CD4-positive, CD25-positive, alpha-beta regulatory T cell (primary cell): ENCODE data around the gene ABI3BP. TPM values are rescaled to one million over a fixed set of nuclear protein-coding genes. Genes with fewer than 3 reads are reported as not detected.

Source experiments
- ATAC-seq, 2 donors: fragments of 150-1000 bp; cut with Tn5 transposase; one replicate each; pipeline ENCODE4 v1.10.0; 2021; ENCODE audit warnings: low read depth in 2 of 2, moderate number of reproducible peaks in 2 of 2, moderate library complexity in 1 of 2
- DNase-seq, 3 donors: peaks; one replicate each; pipeline versions ENCODE4 v3.0.0 to v3.0.0-alpha.2; 2012 to 2022; ENCODE audit warnings: mixed read lengths in 1 of 3
- H3K27ac ChIP-seq: one replicate; pipeline ENCODE4 v1.7.0; 2013; ENCODE audit warnings: mild to moderate bottlenecking, low read length; ENCODE audit not compliant: insufficient read depth, poor library complexity, severe bottlenecking
- H3K27me3 ChIP-seq: one replicate; pipeline ENCODE4 v1.7.0; 2013; ENCODE audit warnings: low read length; ENCODE audit not compliant: control insufficient read depth, insufficient read depth
- H3K36me3 ChIP-seq: one replicate; pipeline ENCODE4 v1.7.0; 2013; ENCODE audit warnings: mild to moderate bottlenecking, low read length, moderate library complexity; ENCODE audit not compliant: control insufficient read depth, insufficient read depth
- H3K4me1 ChIP-seq: 2 replicates; pipeline ENCODE4 v1.7.0; 2013; ENCODE audit warnings: mild to moderate bottlenecking, low read length; ENCODE audit not compliant: insufficient read depth, control insufficient read depth, poor library complexity, severe bottlenecking
- H3K4me3 ChIP-seq: one replicate; pipeline ENCODE4 v1.7.0; 2013; ENCODE audit warnings: low read depth, mild to moderate bottlenecking, low read length, moderate library complexity
- H3K9me3 ChIP-seq, 2 experiments: 1 replicate in 1 of 2; 2 replicates in 1 of 2; pipeline ENCODE4 v1.7.0; 2013; ENCODE audit warnings: low read length in 2 of 2, mild to moderate bottlenecking in 1 of 2, moderate library complexity in 1 of 2; ENCODE audit not compliant: control insufficient read depth in 2 of 2
- H3K27ac Mint-ChIP-seq, 3 donors: one replicate each; pipeline ENCODE4 v1.8.0; 2020 to 2022; ENCODE audit warnings: mild to moderate bottlenecking in 3 of 3, mixed read lengths in 3 of 3, moderate library complexity in 2 of 3
- H3K27me3 Mint-ChIP-seq: one replicate; pipeline ENCODE4 v1.8.0; 2022; ENCODE audit warnings: mild to moderate bottlenecking, mixed read lengths
- H3K36me3 Mint-ChIP-seq: one replicate; pipeline ENCODE4 v1.8.0; 2020; ENCODE audit warnings: mixed read lengths
- H3K4me1 Mint-ChIP-seq, 4 donors: one replicate each; pipeline ENCODE4 v1.8.0; 2020 to 2022; ENCODE audit warnings: mixed read lengths in 4 of 4, mild to moderate bottlenecking in 1 of 4
- H3K4me3 Mint-ChIP-seq, 4 donors: one replicate each; pipeline ENCODE4 v1.8.0; 2020 to 2022; ENCODE audit warnings: mild to moderate bottlenecking in 4 of 4, mixed read lengths in 4 of 4, moderate library complexity in 3 of 4
- H3K9me3 Mint-ChIP-seq, 7 donors: one replicate each; pipeline ENCODE4 v1.8.0; 2020 to 2022; ENCODE audit warnings: mixed read lengths in 7 of 7, mild to moderate bottlenecking in 3 of 7, moderate library complexity in 2 of 7
- polyA plus RNA-seq, 4 donors: library from polyadenylated mRNA; unstranded; fragments of 300-500 nt; fragmentation: Illumina TruSeq; gene quantifications; one replicate each; pipeline ENCODE4 v1.2.3, GENCODE V29; 2021
- total RNA-seq: library from RNA; stranded (reverse); gene quantifications from one replicate; pipeline ENCODE4 v1.2.3, GENCODE V29; 2022

Gene ABI3BP
- total and polyA plus RNA-seq, 5 donors from 2014 or later: 0.05 to 0.07 TPM; not detected in 3

- ATAC-seq (no peak), DNase-seq (no peak)
- Histone ChIP-seq H3K27ac (no peak overlapping the region), H3K36me3 (no peaks in the 10 kb centered on the region), H3K4me1 (no peaks in the 10 kb centered on the region), H3K27me3 (no peaks in the 10 kb centered on the region), H3K4me3 (no peak overlapping the region), H3K9me3 (no peaks in the 10 kb centered on the region)
- Mint-ChIP-seq H3K36me3 (no peaks in the 10 kb centered on the region), H3K4me1 (no peaks in the 10 kb centered on the region), H3K4me3 (no peak overlapping the region), H3K9me3 (peaks cover 0 to 7% (median 1%) of the 10 kb centered on the region in 7 donors), H3K27me3 (no peaks in the 10 kb centered on the region), H3K27ac (no peak overlapping the region)
Observed at GRCh38 chr3:100936931-100937330, 56.3 kb downstream of the ABI3BP start.

DNA sequence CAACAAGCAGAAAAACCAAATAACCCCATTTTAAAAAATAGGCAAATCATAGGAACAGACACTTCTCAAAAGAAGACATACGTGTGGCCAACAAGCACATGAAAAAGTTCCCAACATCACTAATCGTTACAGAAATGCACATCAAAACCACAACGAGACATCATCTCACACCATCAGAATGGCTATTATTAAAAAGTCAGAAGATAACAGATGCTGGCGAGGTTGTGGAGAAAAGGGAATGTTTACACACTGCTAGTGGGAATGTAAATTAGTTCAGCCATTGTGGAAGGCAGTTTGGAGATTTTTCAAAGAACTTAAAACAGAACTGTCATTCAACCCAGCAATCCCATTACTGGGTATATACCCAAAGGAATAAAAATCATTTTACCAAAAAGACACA is 60.7 kb downstream of the ABI3BP start:
- no peak for DNase-seq
- Mint-ChIP-seq H3K4me1 (no peaks in the 10 kb centered on the region), H3K27me3 (peaks cover 4% of the 10 kb centered on the region), H3K36me3 (no peaks in the 10 kb centered on the region), H3K27ac (no peak overlapping the region), H3K4me3 (no peak overlapping the region), H3K9me3 (peaks cover 0 to 7% (median 1%) of the 10 kb centered on the region in 7 donors)
- no peak overlapping the region for H3K4me3 ChIP-seq
- H3K27me3 ChIP-seq: no peaks in the 10 kb centered on the region
- H3K9me3 ChIP-seq: no peaks in the 10 kb centered on the region
- no peak overlapping the region for H3K27ac ChIP-seq
- no peak for ATAC-seq
- no peaks in the 10 kb centered on the region for H3K36me3 ChIP-seq
- no peaks in the 10 kb centered on the region for H3K4me1 ChIP-seq

DNA sequence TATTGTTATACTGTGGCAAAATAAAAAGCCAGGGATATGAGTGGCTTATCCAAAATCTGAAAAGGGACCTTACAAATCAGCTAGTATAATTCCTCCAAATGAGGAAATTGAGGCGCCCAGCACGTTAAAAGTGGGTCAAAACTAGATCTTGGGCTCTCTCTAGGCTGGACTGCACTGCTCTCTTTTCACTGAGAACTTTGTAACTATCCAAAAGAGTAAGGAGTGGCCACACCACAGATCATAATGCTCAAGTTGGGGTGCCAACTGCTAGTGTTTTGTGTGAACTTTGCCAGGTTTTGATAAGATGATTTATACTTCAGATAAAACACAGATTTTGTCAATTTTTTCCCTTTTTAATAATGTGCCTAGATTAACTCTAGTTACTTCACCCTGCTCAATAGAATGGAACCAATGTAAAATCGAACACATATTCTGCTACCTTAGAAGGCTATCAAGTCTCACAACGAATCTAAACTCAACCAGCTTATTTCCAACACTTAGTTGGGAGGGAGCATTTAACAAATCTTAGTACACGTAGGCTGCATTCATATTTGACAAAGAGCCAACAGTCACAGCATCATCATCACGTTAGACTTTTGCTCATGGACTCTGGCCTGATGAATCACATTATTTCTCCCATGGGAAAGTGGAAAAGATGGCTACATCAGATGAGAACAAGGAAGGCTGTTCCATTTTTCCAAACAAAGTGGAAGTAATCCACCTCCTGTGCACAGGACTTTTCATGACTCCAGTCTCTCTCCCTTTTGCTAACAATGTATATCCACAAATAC is 64.4 kb downstream of the ABI3BP start:
- no peaks in the 10 kb centered on the region for H3K4me1 ChIP-seq
- H3K27me3 ChIP-seq: no peaks in the 10 kb centered on the region
- no peaks in the 10 kb centered on the region for H3K4me1 Mint-ChIP-seq
- H3K27ac ChIP-seq: no peak overlapping the region
- no peak overlapping the region for H3K4me3 ChIP-seq
- no peaks in the 10 kb centered on the region for H3K36me3 Mint-ChIP-seq
- no peaks in the 10 kb centered on the region for H3K36me3 ChIP-seq
- no peak for DNase-seq
- no peak for ATAC-seq
- H3K27ac Mint-ChIP-seq: no peak overlapping the region
- H3K4me3 Mint-ChIP-seq: no peak overlapping the region
- peaks cover 4% of the 10 kb centered on the region for H3K27me3 Mint-ChIP-seq
- H3K9me3 Mint-ChIP-seq: peaks cover 0 to 2% (median 0%) of the 10 kb centered on the region in 7 donors
- no peaks in the 10 kb centered on the region for H3K9me3 ChIP-seq

- no peak overlapping the region for H3K4me3 ChIP-seq
- Mint-ChIP-seq H3K27ac (no peak overlapping the region), H3K4me1 (no peaks in the 10 kb centered on the region), H3K4me3 (no peak overlapping the region), H3K36me3 (no peaks in the 10 kb centered on the region), H3K9me3 (peaks cover 0 to 2% (median 0%) of the 10 kb centered on the region in 7 donors), H3K27me3 (peaks cover 4% of the 10 kb centered on the region)
- H3K27ac ChIP-seq: no peak overlapping the region
- ATAC-seq (no peak), DNase-seq (no peak)
- H3K27me3 ChIP-seq: no peaks in the 10 kb centered on the region
- H3K4me1 ChIP-seq: no peaks in the 10 kb centered on the region
- no peaks in the 10 kb centered on the region for H3K36me3 ChIP-seq
- H3K9me3 ChIP-seq: no peaks in the 10 kb centered on the region
Observed at GRCh38 chr3:100927775-100928174, 65.4 kb downstream of the ABI3BP start.

DNA sequence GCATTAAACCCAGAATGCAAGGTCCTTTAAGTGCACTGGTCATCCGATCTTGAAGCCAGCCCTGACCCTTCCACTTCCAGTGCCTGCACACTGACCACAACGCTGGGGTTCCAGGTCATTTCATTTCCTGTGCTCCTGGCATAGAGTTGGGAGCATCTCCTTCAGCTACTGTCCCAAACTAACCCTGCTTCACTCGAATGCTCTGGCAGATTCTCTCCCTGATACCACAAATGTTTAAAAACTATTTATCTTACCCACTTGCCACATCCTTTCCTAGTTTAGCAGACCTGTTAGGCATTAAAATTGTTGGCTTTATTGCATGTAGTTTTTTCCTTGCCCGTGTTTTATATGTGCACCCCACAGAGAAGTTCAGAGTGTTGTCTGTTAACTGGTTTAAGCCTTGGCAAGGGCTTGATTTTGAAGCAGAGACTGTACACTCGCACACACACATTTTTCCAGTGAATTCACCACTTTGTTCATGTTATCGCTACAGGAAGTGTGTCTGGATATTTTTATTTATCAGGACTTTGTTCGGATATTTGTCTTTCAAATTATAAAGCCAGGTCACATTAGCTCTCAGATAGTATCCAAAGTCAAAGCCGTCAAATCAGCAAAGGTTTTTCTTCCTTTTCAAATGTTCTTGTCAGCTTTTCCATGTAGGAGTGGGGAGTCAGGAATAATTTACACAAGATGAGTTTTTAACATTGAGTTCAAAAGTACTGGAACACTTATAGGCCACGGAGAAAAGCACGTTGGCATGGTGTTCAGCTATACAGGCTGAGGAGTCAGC is 77.3 kb downstream of the ABI3BP start:
- H3K4me3 ChIP-seq: no peak overlapping the region
- no peak for ATAC-seq
- Mint-ChIP-seq H3K27ac (no peak overlapping the region), H3K4me3 (no peak overlapping the region), H3K27me3 (peaks cover 5% of the 10 kb centered on the region), H3K9me3 (peaks cover 0 to 2% (median 0%) of the 10 kb centered on the region in 7 donors), H3K36me3 (no peaks in the 10 kb centered on the region), H3K4me1 (no peaks in the 10 kb centered on the region)
- no peaks in the 10 kb centered on the region for H3K9me3 ChIP-seq
- no peaks in the 10 kb centered on the region for H3K27me3 ChIP-seq
- H3K27ac ChIP-seq: no peak overlapping the region
- DNase-seq: no peak
- H3K4me1 ChIP-seq: no peaks in the 10 kb centered on the region
- H3K36me3 ChIP-seq: no peaks in the 10 kb centered on the region

GRCh38 chr3:100913870-100914648 is 79.2 kb downstream of the ABI3BP start:
- DNase-seq: no peak
- Mint-ChIP-seq H3K27me3 (peaks cover 5% of the 10 kb centered on the region), H3K4me3 (no peak overlapping the region), H3K9me3 (peaks cover 0 to 2% (median 0%) of the 10 kb centered on the region in 7 donors), H3K36me3 (no peaks in the 10 kb centered on the region), H3K27ac (no peak overlapping the region), H3K4me1 (no peaks in the 10 kb centered on the region)
- Histone ChIP-seq H3K27me3 (no peaks in the 10 kb centered on the region), H3K4me3 (no peak overlapping the region), H3K27ac (no peak overlapping the region), H3K36me3 (no peaks in the 10 kb centered on the region), H3K9me3 (no peaks in the 10 kb centered on the region), H3K4me1 (no peaks in the 10 kb centered on the region)
- ATAC-seq: no peak

DNA sequence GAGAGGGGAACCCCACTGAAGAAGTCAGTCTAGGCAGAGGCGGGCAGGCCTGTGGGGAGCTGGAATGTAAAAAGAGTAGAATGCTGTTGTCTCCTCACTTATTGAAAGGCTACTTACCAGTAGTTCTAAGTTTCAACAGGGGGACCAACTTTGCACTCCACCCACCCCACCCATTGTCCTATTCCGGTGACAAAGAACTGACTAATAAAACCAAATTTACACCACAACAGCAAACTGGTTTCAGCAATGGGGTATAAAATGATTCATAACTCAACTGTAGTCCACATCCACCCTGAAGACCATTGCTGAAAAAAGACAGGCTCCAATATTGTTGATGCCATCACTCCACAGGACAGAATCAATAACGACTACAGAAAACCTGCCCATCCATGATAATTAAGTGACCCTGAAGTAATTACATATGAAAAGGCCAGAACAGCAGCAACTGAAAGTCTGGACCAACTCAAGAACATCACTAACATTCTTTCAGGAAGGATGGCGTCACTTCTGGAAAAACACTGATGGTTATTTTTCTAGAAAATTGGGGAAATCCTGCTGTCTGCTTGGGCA is 80.2 kb downstream of the ABI3BP start:
- H3K9me3 ChIP-seq: no peaks in the 10 kb centered on the region
- DNase-seq: no peak
- no peaks in the 10 kb centered on the region for H3K4me1 Mint-ChIP-seq
- peaks cover 5% of the 10 kb centered on the region for H3K27me3 Mint-ChIP-seq
- ATAC-seq: no peak
- H3K27ac Mint-ChIP-seq: no peak overlapping the region
- H3K27me3 ChIP-seq: no peaks in the 10 kb centered on the region
- no peaks in the 10 kb centered on the region for H3K36me3 Mint-ChIP-seq
- H3K36me3 ChIP-seq: no peaks in the 10 kb centered on the region
- H3K9me3 Mint-ChIP-seq: peaks cover 0 to 4% (median 0%) of the 10 kb centered on the region in 7 donors
- H3K27ac ChIP-seq: no peak overlapping the region
- no peak overlapping the region for H3K4me3 ChIP-seq
- no peak overlapping the region for H3K4me3 Mint-ChIP-seq
- no peaks in the 10 kb centered on the region for H3K4me1 ChIP-seq
